SH-SY5Y (cell line): ENCODE results near the gene BOK.

Experiments used
- GATA2 ChIP-seq: IDR thresholded peaks from 2 replicates; pipeline ENCODE4 v1.6.1; 2011; ENCODE audit warnings: mild to moderate bottlenecking, low read depth, low read length
- GATA3 ChIP-seq: IDR thresholded peaks from 2 replicates; pipeline ENCODE4 v1.6.1; 2011; ENCODE audit warnings: low read depth, mild to moderate bottlenecking, low read length, moderate library complexity

DNA sequence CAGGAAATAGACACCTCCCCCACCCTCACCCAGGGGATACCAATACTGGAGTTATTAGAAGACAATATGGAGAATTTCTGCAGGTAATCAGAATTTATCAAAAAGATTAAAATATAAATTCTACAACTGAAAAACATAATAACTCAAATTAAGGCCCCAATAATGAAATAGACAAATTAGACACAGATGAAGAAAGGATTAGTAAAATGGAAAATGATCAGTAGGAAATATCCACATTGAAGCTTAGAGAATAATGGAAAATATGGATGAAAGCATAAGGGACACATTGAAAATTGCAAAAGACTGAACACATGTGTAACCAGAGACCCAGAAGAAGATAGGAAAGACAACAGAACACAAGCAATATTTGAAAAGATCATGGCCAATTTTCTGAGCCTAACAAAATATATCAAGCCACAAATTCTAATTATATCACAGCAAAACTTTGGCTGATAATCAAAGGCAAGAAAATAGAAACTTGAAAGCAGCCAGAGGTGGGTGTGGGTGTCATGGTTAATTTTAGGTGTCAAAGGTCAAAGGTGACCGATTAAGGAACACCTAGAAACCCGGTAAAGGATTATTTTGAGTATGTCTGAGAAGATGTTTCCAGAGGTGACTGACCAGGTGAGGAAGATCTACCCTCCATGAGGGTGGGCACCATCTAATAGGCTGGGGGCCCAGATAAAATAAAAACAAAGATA is 28.2 kb downstream of the BOK start:
- no peak for TF ChIP-seq GATA2
- no peak for TF ChIP-seq GATA3
